GM18498 (cell line): ENCODE results near the gene ETF1.
"Not testable (repeated sequence)": the region's sequence is repeated elsewhere in the genome, so short reads cannot be mapped to it uniquely, and the experiment has no call there.

Source experiments
- ATAC-seq: cut with Tn5 transposase; IDR thresholded peaks from one replicate; pipeline ENCODE4 v1.9.1; 2021; ENCODE audit warnings: mild to moderate bottlenecking, moderate library complexity; ENCODE audit not compliant: unreplicated experiment

Gene ETF1

DNA sequence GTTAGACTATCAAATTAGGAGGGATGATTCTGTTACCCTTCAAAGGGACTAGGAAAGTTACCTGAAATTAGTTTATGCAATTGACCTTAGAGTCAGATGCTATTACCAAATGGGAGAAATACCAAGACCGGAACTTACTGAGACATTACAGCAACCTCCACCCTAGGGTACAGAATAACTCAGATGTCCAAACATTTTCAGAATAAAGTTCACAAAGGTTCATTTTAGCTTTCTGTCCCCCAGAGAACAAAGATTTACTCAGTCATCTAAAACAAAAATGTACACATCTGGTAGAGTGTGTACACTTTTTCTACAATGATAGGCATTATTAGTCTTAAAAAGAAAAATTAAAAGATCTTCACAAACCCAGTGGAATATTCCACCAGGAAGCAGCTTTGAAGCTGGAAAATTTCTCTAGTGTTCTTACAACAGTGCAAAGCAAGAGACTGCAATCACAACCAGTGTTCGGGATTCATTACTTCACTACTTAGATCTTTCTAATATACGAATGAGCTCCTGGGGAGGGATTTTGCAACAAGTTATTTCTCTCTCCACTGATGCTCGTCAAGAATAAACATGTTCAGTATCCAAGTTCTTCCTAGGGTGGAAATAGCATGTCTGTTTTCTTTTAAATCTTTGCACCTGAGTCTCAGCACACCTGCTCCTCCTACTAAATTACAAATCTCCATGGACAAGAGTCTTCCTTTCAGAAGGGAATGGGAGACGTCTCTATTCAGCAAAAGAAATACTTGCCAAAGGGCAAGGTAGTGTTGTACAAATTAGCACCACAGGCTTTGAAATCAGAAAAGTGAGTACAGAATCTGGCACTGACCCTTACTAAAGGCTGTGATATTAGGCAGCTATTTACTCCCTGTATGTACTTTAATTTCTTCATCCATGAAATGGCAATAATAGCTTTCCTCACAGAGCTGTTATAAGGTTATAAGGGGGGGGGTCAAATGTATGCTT, 8.8 kb downstream of the ETF1 start:
- ATAC-seq = no peak

DNA sequence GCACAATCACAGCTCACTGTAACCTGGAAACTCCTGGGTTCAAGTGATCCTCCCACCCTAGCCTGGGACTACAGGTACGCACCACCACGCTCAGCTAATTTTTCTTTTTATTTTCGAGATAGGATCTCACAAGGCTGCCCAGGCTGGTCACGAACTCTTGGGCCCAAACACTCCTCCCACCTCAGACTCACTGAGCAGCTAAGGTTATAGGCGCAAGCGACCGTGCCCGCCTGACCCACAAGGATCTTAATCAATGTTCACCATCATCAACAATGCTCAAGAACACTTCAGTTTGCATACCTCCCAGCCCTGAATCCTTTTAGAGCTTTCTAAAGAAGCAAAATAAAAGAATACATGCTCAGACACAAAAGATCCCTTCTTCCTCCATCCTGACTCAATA, 13.2 kb downstream of the ETF1 start:
- ATAC-seq = no peak

DNA sequence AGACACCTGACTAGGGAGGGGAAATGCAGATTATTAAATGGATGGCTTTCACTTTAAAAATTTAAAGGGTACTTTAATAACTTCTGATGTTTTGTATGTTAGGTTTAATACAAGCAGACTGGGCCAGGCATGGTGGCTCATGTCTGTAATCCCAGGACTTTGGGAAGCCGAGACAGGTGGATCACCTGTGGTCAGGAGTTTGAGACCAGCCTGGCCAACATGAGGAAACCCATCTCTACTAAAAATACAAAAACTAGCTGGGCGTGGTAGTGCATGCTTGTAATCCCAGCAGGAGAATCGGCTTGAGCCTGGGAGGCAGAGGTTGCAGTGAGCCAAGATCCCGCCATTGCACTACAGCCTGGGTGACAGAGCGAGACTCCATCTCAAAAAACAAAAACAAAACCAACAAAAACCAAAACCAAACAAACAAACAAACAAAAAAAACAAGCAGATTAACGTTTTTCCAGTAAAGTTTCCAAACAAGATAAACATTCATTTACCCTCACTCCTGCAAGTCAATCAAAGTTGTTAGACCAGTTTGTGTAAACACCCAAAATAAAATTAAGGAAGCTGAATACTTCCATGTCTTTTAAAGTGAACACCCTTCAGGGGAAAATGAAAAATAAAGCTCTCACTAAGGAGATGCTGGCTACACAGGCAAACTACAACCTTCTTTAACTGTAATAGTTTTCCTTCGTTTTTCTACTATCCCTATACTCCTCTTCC, 14.1 kb downstream of the ETF1 start:
- no peak for ATAC-seq

DNA sequence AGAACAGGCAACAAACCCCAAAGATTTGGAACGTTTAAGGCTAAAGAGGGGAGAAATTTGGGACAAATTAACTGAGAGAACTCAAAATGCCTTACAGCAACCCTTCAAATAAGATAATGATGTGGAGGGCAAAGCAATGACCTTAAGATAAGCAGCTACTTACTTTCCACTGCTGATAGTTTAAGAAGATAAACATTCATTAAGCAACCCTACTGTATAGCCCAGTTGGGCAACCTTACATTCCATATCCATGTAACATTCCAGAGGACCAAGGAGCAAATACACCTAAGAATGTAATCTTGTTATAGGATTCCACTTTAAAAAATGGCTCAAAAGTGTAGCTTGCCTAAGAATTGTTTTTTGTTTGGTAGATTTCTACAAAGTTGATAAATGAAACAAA, 14.8 kb downstream of the ETF1 start:
- ATAC-seq = no peak

- ATAC-seq = no peak
Observed at GRCh38 chr5:138527170-138527569, 15.9 kb downstream of the ETF1 start.

DNA sequence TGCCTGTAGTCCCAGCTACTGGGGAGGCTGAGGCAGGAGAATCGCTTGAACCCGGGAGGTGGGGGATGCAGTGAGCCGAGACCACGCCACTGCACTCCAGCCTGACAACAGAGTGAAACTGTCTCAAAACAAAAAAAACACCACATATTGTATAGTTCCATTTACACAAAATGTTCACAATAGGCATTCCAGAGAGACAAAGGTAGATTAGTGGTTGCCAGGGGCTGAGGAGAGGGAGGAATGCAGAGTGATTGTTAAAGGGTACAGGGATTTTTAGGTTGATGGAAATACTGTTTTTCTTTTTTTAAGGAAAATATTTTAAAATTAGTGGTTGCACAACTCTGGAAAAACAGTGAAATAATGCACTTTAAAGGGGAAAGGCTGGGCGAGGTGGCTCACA, 19.6 kb downstream of the ETF1 start:
- no peak for ATAC-seq

- no peak for ATAC-seq
Observed at GRCh38 chr5:138520971-138521370, 22.1 kb downstream of the ETF1 start.

GRCh38 chr5:138517437-138517836, 25.6 kb downstream of the ETF1 start:
- no peak for ATAC-seq

- no peak for ATAC-seq
Observed at GRCh38 chr5:138515556-138516245, 27.3 kb downstream of the ETF1 start.

DNA sequence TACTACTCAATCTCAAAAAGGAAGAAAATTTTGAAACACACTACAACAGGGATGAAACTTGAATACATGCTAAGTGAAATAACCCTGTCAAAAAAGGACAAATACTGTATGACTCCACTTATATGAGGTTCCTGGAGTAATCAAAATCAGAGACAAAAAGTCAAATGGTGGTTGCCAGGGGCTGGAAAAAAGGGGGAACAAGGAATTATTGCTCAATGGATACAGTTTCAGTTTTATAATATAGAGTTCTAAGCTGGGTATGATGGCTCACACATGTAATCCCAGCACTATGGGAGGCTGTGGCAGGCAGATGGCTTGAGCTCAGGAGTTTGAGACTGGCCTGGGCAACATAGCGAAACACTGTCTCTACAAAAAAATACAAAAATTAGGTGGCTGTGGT, 29.0 kb downstream of the ETF1 start:
- ATAC-seq = no peak

- no peak for ATAC-seq
Observed at GRCh38 chr5:138508958-138509357, 34.1 kb downstream of the ETF1 start.

DNA sequence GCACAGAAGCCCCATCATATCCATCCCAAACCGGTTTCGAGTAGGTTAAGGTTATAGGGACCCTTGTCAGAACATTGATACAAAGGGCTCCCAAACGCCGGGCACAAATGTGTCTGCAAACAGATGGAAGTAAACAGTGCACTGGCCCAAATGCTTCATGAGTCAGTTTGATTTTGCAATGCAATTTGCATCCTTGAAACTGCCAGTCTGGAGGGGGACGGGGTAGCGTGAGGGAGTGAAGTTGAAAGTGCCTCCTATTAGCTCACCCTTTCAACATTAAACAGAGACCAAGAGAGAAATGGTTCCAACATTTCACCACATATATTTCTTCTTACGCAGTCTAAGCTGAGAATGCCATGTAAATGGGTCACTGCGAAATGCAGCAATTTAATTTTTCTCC, 35.6 kb downstream of the ETF1 start:
- not testable (repeated sequence) for ATAC-seq

DNA sequence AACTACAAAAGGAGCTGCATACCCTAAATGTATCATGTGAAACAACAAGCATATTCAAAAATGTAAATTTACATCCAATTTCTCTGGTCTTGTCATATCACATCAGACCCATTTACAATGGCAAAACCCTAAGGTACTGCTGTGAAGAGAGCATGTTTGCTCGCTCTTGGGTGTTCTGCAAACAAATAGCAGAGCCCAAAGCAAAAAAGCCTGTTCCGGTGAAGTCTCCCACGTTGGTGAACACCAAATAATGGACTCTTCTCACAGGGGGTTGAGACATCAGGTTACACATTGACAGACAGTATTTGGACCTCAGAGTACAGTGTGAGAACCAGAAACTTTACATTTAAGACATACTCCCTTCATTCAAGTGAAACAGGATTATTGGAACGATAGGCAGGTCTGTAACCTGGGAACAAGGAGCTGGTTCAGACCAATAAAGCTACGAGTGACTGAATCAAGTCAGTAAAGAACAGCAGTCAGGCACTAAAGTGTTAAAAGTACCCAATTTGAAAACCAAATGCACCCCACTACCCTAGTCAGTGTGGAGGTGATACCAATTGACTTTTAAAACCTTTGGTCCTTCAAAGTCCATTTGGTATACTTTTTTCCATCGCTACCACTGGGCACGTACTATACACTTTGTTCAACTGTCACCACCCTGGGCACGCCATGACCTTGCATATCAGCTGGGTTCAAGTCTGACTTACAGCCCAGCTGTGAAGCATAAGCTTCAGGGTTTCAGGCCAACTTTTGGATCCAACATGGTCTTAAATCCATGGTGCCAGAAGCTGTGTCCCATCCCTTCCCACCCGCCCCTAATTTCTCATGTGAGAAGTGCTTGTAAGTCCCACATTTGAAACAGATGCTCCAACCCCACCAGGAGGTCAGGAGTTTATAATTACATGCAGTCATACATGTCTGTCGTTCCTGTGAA, 36.4 kb downstream of the ETF1 start:
- no peak for ATAC-seq

- ATAC-seq = no peak
Observed at GRCh38 chr5:138504799-138505198, 38.2 kb downstream of the ETF1 start.

GRCh38 chr5:138503487-138504270, 39.4 kb downstream of the ETF1 start:
- no peak for ATAC-seq

DNA sequence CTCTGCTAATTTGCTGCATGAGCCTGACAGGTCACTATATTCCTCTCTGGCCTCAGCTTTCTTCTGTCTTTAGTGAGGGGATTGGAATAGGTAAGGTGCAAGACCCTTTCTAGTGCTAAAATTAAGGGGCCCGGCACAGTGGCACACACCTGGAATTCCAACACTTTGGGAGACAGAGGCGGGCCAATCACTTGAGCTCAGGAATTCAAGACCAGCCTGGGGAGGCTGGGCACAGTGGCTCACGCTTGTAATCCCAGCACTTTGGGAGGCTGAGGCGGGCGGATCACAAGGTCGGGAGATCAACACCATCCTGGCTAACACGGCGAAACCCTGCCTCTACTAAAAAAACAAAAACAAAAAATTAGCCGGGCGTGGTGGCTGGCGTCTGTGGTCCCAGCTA, 40.5 kb downstream of the ETF1 start:
- ATAC-seq = no peak

GRCh38 chr5:138502121-138502520, 40.9 kb downstream of the ETF1 start:
- no peak for ATAC-seq

DNA sequence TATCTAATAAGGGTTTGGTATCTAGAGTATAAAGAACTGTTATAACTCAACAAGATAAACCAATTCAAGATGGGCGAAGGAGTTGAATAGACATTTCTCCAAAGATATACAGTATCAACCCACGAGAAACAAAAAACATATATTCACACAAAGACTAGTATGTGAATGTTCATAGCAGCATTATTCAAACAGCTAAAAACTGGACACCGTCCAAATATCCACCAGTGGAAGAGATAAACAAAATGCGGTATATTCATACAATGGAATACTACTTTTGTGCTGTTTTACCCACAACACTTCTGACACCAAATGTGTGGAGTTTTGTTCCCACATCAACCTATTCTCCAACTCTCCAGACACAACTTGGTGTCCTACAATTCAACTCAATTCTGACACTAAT, 44.7 kb downstream of the ETF1 start:
- ATAC-seq = no peak

DNA sequence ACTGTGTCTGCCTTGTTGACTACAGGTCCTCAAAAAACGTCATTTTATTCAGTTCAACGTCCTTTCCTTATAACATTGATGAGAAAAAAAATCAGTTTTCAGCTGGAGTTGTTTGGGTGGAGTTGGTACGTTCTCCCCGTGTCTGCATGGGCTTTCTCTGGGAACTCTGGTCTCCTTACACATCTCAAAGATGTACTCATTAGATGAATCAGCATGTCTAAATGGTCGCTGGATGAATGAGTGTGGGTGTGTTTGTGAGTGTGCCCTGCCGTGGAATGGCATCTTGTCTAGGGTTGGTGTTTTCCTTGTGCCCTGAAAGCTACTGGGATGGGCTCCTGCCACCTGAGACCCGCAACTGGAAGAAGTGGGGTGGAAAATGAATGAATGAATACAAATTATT, 47.7 kb downstream of the ETF1 start:
- no peak for ATAC-seq
